Activated CD4-positive, alpha-beta T cell treated with anti-CD3 and anti-CD28 coated beads for 4 hours (primary cell): ENCODE measurements around the gene SIX6.

Source experiments
- DNase-seq, 2 donors: peaks; one replicate each; pipeline ENCODE4 v3.0.0-alpha.2; 2020

The SIX6 gene

DNA sequence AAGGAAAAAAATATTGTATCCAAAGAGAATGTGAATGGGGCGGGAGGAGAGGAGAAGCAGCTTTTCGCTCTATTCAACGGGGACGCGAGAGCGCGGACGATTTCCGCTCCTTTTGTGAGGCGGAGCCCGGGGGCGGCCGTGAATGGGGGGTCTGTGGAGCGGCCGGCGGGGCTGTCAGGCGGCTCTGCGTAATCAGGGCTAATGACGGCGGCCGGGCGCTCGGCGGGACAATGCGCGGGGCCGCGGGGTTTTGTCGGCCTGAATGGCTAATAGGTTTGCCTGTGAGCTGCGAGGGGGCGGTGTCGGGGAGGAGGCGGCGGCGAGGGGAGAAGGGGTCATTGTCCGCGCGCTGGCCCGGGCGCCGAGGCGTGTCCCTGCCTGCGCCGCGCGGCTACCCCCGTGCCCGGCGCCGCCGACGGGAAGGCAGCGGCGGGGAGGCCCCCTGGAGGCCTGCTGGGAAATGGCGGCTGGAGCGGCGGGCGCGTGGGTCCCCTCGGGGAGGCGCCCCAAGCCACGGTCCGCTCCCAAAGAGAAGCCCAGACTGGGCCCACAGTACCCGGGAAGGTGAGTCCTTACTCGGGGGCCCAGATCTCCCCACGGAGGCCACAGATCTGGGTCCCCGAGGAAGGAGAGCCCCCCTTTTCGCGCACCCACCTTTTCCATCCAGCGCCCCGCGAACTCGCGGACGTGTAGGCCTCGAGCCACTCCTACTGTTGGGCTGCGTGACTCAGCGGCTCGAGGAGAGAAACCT lies 6.0 kb downstream of the SIX6 start:
- DNase-seq, result no peak

DNA sequence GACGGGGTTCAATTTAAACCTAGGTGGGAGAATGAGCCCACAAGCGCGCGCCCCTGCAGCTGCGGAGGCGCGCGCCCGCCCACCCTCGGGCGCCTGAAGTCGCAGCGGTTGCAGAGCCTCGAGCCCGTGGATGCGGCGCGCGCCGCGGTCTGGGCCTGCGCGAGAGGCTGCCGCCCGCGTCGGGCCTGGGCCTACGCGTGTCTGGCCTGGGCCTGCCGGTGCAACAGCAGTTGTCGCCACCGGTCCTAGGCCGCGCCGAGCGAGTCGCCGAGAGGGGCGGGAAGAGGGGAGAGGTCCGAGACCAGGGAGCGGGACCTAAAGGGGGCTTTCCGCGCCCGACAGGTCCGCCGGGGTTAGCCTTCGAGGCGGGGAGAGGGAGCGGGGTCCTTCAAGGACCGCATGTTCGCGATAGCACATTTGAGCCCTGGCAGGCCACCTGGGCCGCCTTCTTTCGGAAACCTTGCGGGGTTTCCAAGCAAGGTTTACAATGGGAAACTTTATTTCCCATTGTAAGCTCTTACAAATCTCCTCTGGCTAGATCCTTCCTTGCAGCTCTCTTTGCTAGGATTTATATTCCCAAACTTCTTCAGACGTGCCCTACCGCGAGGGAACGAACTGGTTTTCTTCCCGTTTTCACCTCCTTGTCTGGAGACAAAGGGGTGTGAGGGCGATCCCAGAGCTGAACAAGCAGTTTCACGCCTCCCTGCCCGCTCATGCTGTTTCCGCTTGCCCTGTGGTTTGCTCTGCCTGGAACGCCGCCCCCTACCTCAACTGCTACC lies 6.8 kb downstream of the SIX6 start:
- no peak for DNase-seq

DNA sequence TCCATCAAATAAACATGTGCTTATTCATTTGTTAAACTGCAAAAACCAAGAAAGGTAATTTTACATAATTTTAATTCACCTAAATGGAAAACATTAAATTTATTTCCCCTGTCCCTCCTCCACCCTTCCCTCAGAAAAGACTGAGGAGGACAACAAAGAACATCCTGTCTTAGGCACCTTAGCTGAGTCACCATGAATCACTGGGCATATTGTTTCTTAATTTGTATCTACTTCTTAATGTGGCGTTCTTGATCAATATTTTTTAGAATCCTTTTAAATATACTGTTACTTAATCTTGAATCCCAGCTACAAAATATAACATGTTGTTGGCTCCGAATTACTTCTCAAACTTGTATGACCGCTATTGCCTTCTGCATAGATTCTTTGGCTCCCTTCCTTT lies 23.5 kb downstream of the SIX6 start:
- DNase-seq, result no peak

DNA sequence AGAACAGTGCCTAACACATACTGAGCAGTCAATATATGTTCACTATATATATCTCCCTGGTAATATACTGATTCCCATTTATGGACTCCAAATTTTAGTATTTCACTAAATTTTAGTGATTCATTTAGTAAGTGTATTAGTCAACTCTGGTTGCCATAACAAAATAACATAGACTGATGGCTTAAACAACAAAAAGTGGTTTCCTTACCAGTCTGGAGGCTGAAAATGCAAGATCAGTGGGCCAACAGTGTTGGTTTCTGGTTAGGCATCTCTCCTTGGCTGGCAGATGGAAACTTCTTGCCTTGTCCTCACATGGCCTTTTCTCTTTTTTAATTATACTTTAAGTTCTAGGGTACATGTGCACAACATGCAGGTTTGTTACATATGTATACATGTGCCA lies 28.7 kb downstream of the SIX6 start:
- no peak for DNase-seq

DNA sequence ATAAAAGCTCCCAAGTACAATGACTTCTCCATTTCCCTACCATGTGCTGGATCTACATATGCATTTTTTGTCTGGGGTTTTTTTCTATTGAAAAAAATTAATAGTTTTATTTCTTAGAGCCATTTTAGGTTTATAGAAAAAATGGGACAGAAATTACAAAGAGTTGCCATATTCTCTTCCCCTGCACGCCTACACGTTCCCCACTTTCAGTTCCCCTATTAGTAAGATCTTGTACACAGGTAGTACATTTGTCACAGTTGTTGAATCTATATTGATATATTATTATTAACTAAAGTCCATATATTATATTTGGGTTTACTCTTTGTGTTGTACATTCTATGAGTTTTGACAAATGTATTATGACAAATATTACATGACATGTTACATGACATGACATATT lies 35.7 kb downstream of the SIX6 start:
- no peak for DNase-seq

DNA sequence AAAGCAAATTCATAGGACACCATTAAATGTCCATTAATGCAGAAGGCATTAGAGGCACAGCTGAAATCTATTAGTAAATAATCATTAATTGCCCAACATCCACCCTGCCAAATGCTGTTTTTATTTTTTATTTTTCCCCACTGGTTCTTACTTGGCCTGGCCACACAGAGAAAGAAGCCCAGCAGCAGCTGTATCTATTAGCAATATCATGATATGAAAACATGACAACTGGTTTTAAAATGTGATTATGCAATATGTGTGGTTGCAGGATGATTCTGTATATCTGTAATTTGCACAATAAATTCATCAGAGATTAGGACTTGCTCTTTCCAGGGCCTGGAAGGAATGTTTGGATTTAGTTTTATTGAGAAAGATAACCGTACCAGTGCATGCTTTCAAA lies 44.9 kb downstream of the SIX6 start:
- no peak for DNase-seq

DNA sequence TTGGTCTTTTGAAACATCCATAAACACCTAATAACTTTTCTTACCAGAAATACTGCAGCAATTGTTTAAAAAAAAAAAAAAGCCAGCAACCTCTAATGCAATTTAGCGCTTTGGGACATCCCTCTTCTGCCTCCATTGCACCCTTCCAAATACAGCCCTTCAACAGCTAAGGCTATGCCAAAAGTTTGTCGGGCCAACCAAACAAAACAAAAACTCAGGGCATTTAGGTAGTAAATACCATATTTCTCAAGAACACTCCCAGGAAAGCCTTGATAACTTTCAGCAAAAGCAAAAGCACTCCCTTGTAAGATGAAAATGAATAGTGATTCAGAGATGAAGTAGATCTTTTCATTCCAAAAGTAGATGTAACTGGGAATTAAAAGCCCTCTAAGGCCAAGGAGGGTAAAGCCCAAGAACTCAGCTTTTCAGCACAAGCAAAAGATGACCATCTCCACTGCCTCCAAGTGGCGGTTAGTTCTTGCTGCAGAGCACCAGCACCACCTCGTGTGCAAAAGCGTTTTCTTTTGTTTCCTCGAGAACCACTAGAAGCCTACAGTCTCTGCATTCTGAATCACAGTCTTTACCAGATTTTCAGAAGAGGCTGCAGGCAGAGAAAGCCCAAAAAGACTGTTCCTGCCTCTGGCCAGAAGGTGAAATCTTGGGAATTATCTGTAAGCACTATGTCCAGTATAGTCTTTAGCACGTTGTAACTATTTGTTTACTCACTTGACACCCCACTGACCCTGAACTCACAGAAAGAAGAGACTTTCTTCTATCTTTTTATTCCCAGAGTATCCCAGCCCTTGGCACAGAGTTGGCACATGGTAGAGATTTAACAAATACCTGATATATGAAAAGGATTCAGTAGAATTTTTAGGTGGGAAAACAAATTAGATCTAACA lies 53.1 kb downstream of the SIX6 start:
- no peak for DNase-seq
